K562 treated with DMSO at 1 percent for 48 hours (cell line): ENCODE data around the gene IFNA2. TPM values are rescaled to one million over a fixed set of nuclear protein-coding genes. Genes with fewer than 3 reads are reported as not detected.

ENCODE experiments used
- total RNA-seq: library from RNA; unstranded; fragments of 300-600 nt; gene quantifications from 2 replicates; pipeline ENCODE4 v1.2.3, GENCODE V29; 2022; ENCODE audit warnings: low replicate concordance; ENCODE audit errors: extremely low read depth

The IFNA2 gene
- total RNA-seq = not detected in 2 replicates

DNA sequence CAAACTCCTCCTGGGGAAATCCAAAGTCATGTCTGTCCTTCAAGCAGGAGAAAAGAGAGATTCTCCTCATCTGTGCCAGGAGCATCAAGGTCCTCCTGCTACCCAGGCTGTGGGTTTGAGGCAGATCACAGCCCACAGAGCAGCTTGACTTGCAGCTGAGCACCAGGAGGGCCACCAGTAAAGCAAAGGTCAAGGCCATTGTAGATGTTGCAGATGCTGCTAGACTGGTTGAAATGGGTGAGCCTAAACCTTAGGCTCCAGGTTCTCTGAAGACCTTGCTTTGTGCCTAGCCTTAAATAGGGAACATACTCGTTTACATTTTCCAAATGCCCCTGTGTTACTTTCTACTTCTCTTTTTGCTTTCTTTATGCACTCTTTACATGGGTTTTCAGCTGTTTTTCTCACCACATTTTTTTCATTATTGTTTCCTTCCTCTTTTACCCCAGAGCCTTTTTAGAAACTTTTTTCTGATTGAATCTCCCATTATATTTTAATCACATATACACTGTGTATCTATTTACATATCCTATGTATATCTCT lies at the start of gene IFNA2:
Gene IFNA2, minus strand, starts transcription at position 268 of the 540 bp plus-strand sequence. Its CDS starts 69 bp downstream, at position 199.

DNA sequence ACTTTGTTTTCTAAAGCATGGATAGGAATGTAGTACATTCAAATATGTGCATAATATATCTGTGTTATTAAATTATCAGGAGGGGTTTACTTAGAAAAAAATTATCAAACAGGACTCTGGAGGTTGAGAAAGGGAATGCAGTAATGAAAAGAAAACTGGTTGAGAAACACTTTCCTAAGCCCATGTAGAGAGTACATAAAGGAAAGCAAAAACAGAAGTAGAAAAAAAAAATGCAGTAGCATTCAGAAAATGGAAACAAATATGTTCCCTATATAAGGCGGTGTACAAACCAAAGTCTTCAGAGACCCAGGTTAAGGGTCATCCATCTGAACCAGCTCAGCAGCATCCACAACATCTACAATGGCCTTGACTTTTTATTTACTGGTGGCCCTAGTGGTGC lies 23.6 kb upstream of the IFNA2 start, which contains the start of gene IFNA8:
Gene IFNA8, plus strand, starts transcription at position 301 of the 400 bp plus-strand sequence. Its CDS starts 60 bp downstream, at position 361.

DNA sequence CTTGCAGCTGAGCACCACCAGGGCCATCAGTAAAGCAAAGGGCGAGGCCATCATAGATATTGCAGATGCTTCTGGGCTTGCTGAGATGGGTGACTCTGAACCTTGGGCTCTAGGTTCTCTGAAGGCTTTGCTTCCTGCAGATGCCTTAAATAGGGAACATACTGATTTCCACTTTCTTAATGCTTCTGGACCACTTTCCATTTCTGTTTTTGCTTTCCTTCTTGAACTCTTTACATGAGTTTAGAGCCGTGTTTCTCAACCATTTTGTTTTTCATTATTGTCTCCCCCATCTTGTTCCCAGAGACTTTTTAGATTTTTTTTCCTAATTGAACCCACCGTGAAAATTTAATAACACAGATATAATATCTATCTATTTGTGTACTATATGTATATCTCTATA lies 17.2 kb downstream of the IFNA2 start, which contains the start of gene IFNA13:
Gene IFNA13, minus strand, starts transcription at position 101 of the 400 bp plus-strand sequence. Its CDS starts 47 bp downstream, at position 54.

DNA sequence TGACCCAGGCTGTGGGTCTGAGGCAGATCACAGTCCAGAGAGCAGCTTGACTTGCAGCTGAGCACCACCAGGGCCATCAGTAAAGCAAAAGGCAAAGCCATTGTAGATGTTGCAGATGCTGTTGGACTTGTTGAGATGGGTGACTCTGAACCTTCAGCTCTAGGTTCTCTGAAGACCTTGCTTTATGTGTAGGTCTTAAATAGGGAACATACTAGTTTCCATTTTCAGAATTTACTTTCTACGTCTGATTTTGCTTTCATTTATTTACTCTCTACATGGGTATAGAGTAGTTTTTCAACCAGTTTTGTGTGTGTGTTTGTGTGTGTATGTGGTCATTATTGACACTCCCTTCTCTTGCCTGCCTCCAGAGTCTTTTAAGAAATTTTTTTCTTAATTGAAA lies 34.4 kb downstream of the IFNA2 start, which contains the start of gene IFNA6:
Gene IFNA6, minus strand, starts transcription at position 101 of the 400 bp plus-strand sequence. Its CDS starts 0 bp downstream, at position 101.

DNA sequence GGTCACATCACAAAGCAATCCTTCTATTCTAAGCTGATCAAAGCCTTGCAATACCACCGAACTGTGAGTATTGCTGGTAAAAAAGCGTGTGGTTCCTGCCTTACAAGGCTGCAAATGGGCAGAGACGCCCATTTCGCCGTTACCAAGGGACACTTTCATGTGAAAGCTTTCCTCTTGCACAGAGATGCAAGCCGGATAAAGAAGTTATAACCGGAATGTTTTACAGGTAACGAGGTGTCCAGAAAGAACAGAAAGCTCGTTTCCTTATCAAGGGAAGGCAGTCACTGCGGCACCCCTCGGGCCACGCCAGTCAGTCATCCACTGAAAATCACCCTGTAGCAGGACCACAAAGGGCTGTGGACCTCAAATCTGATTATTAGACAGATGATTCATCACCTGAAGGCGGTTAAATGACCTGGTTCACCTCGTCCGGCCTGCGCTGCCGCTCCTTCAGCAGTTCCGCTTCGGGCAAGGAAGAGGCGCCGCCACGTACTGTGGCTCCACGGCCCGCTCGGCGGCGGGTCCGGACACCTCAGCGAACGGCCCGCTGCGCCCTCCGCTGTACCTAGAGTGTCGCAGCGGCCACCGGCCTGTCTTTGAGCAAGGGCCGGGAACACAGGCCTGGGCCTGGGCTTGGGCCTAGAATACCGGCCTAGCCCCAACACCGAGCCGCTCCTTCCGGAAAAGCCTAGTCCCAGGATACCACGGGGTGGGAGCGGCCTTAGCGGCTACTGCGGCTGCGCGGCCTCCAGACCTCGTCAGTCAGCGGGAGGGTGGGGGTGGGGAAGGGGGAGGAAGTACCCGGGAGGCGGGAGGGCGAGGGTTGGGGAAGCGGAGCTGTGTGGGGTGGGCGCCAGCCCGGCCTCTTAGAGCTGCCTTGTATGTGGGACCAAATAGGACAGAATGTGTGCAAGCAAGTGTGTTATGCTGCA lies 50.2 kb downstream of the IFNA2 start, which contains the start of gene KLHL9:
Gene KLHL9, minus strand, starts transcription at position 704 of the 932 bp plus-strand sequence. Its CDS starts 545 bp downstream, at position 159.

Other genes starting within 250 kb of the IFNA2 start
- gene IFNW1, start 243.6 kb downstream of the IFNA2 start, total RNA-seq = not detected in 2 replicates
- not detected in 2 replicates for gene IFNA21, start 218.7 kb downstream of the IFNA2 start, total RNA-seq
- gene IFNA4, start 197.8 kb downstream of the IFNA2 start, total RNA-seq = not detected in 2 replicates
- gene IFNA7, start 183.2 kb downstream of the IFNA2 start, total RNA-seq = not detected in 2 replicates
- gene IFNA10, start 178.3 kb downstream of the IFNA2 start, total RNA-seq = not detected in 2 replicates
- gene IFNA16, start 168.1 kb downstream of the IFNA2 start, total RNA-seq = not detected in 2 replicates
- gene IFNA17, start 157.2 kb downstream of the IFNA2 start, total RNA-seq = not detected in 2 replicates
- not detected in 2 replicates for gene IFNA14, start 145.4 kb downstream of the IFNA2 start, total RNA-seq
- not detected in 2 replicates for gene IFNA5, start 80.1 kb downstream of the IFNA2 start, total RNA-seq
- gene KLHL9, start 50.0 kb downstream of the IFNA2 start, total RNA-seq = not detected in 2 replicates
- gene IFNA6, start 34.5 kb downstream of the IFNA2 start, total RNA-seq = not detected in 2 replicates
- not detected in 2 replicates for gene IFNA13, start 17.3 kb downstream of the IFNA2 start, total RNA-seq
- not detected in 2 replicates for gene IFNA8, start 23.7 kb upstream of the IFNA2 start, total RNA-seq
- gene IFNA1, start 55.0 kb upstream of the IFNA2 start, total RNA-seq = not detected in 2 replicates
- gene IFNE, start 96.9 kb upstream of the IFNA2 start, total RNA-seq = not detected in 2 replicates